ENCODE results near the gene FAM114A2. TPM values are rescaled to one million over a fixed set of nuclear protein-coding genes. Genes with fewer than 3 reads are reported as not detected.
A peak's percentile ranks its signal among the peaks of the same experiment; 100 is the strongest.

The FAM114A2 gene
- polyA plus RNA-seq, 4 donors, result 7.2 to 18.5 (median 10.8) TPM

- DNase-seq, result peak in 1 of 2 donors; percentile 44
- Histone ChIP-seq H3K9me3 (ENCODE audit: control insufficient read depth in 2 of 2, insufficient read depth in 1 of 2, low read depth in 1 of 2, low read length in 1 of 2) (no peaks in the 10 kb centered on the region), H3K27me3 (ENCODE audit: control insufficient read depth in 3 of 3, insufficient read depth in 3 of 3, low read length in 3 of 3) (no peaks in the 10 kb centered on the region), H3K4me1 (ENCODE audit: control insufficient read depth in 3 of 3, insufficient read depth in 2 of 3, low read depth in 1 of 3, low read length in 2 of 3) (peaks cover 0 to 17% (median 12%) of the 10 kb centered on the region in 3 donors), H3K27ac (ENCODE audit: low read depth in 1 of 3, low read length in 2 of 3) (peak overlapping the region in 2 of 3 donors; percentile 28 to 69), H3K36me3 (ENCODE audit: control insufficient read depth in 3 of 3, insufficient read depth in 2 of 3, low read depth in 1 of 3, low read length in 3 of 3) (peaks cover 0 to 4% (median 0%) of the 10 kb centered on the region in 3 donors), H3K4me3 (ENCODE audit: low read depth in 1 of 3, low read length in 3 of 3) (no peak overlapping the region)
- WGBS, 3 donors, result 35 to 77% (median 51%) methylated on average over 4 of the region's 4 CpGs
- no peak for FAIRE-seq
Observed at GRCh38 chr5:154059583-154059982, 20.9 kb upstream of the FAM114A2 start.

- no peaks in the 10 kb centered on the region for H3K27me3 ChIP-seq (ENCODE audit: control insufficient read depth in 3 of 3, insufficient read depth in 3 of 3, low read length in 3 of 3)
- FAIRE-seq (no peak), DNase-seq (peak in 1 of 2 donors; percentile 60)
- no peak overlapping the region for H3K4me3 ChIP-seq (ENCODE audit: low read depth in 1 of 3, low read length in 3 of 3)
- H3K27ac ChIP-seq (ENCODE audit: low read depth in 1 of 3, low read length in 2 of 3), result peak overlapping the region in 2 of 3 donors; percentile 28 to 69
- H3K4me1 ChIP-seq (ENCODE audit: control insufficient read depth in 3 of 3, insufficient read depth in 2 of 3, low read depth in 1 of 3, low read length in 2 of 3), result peaks cover 0 to 17% (median 12%) of the 10 kb centered on the region in 3 donors
- peaks cover 0 to 4% (median 0%) of the 10 kb centered on the region in 3 donors for H3K36me3 ChIP-seq (ENCODE audit: control insufficient read depth in 3 of 3, insufficient read depth in 2 of 3, low read depth in 1 of 3, low read length in 3 of 3)
- 4 to 39% (median 16%) methylated on average over 6 of the region's 6 CpGs for WGBS, 3 donors
- H3K9me3 ChIP-seq (ENCODE audit: control insufficient read depth in 2 of 2, insufficient read depth in 1 of 2, low read depth in 1 of 2, low read length in 1 of 2), result no peaks in the 10 kb centered on the region
Observed at GRCh38 chr5:154059039-154059430, 20.3 kb upstream of the FAM114A2 start.

GRCh38 chr5:154058055-154059038, 19.6 kb upstream of the FAM114A2 start:
- H3K4me3 ChIP-seq (ENCODE audit: low read depth in 1 of 3, low read length in 3 of 3), result no peak overlapping the region
- no peaks in the 10 kb centered on the region for H3K9me3 ChIP-seq (ENCODE audit: control insufficient read depth in 2 of 2, insufficient read depth in 1 of 2, low read depth in 1 of 2, low read length in 1 of 2)
- FAIRE-seq, result no peak
- H3K27me3 ChIP-seq (ENCODE audit: control insufficient read depth in 3 of 3, insufficient read depth in 3 of 3, low read length in 3 of 3), result no peaks in the 10 kb centered on the region
- H3K36me3 ChIP-seq (ENCODE audit: control insufficient read depth in 3 of 3, insufficient read depth in 2 of 3, low read depth in 1 of 3, low read length in 3 of 3), result peaks cover 0 to 4% (median 0%) of the 10 kb centered on the region in 3 donors
- DNase-seq, result peak in 1 of 2 donors; percentile 68
- 25 to 60% (median 34%) methylated on average over 10 of the region's 10 CpGs for WGBS, 3 donors
- H3K27ac ChIP-seq (ENCODE audit: low read depth in 1 of 3, low read length in 2 of 3), result peak overlapping the region in 2 of 3 donors; percentile 27 to 69
- H3K4me1 ChIP-seq (ENCODE audit: control insufficient read depth in 3 of 3, insufficient read depth in 2 of 3, low read depth in 1 of 3, low read length in 2 of 3), result peaks cover 0 to 17% (median 12%) of the 10 kb centered on the region in 3 donors

- Histone ChIP-seq H3K4me1 (ENCODE audit: control insufficient read depth in 3 of 3, insufficient read depth in 2 of 3, low read depth in 1 of 3, low read length in 2 of 3) (peaks cover 0 to 17% (median 12%) of the 10 kb centered on the region in 3 donors), H3K9me3 (ENCODE audit: control insufficient read depth in 2 of 2, insufficient read depth in 1 of 2, low read depth in 1 of 2, low read length in 1 of 2) (no peaks in the 10 kb centered on the region), H3K4me3 (ENCODE audit: low read depth in 1 of 3, low read length in 3 of 3) (no peak overlapping the region), H3K27ac (ENCODE audit: low read depth in 1 of 3, low read length in 2 of 3) (no peak overlapping the region), H3K36me3 (ENCODE audit: control insufficient read depth in 3 of 3, insufficient read depth in 2 of 3, low read depth in 1 of 3, low read length in 3 of 3) (peaks cover 4 to 8% (median 4%) of the 10 kb centered on the region in 3 donors), H3K27me3 (ENCODE audit: control insufficient read depth in 3 of 3, insufficient read depth in 3 of 3, low read length in 3 of 3) (no peaks in the 10 kb centered on the region)
- FAIRE-seq (no peak), DNase-seq (no peak)
- 95 to 100% (median 99%) methylated on average over 2 of the region's 2 CpGs for WGBS, 3 donors
Observed at GRCh38 chr5:154055201-154055600, 16.5 kb upstream of the FAM114A2 start.

- no peaks in the 10 kb centered on the region for H3K27me3 ChIP-seq (ENCODE audit: control insufficient read depth in 3 of 3, insufficient read depth in 3 of 3, low read length in 3 of 3)
- no peak overlapping the region for H3K27ac ChIP-seq (ENCODE audit: low read depth in 1 of 3, low read length in 2 of 3)
- peaks cover 4 to 10% (median 4%) of the 10 kb centered on the region in 3 donors for H3K36me3 ChIP-seq (ENCODE audit: control insufficient read depth in 3 of 3, insufficient read depth in 2 of 3, low read depth in 1 of 3, low read length in 3 of 3)
- H3K4me1 ChIP-seq (ENCODE audit: control insufficient read depth in 3 of 3, insufficient read depth in 2 of 3, low read depth in 1 of 3, low read length in 2 of 3), result peaks cover 0 to 8% (median 3%) of the 10 kb centered on the region in 3 donors
- WGBS, 3 donors, result 85 to 88% (median 88%) methylated on average over 4 of the region's 4 CpGs
- H3K4me3 ChIP-seq (ENCODE audit: low read depth in 1 of 3, low read length in 3 of 3), result no peak overlapping the region
- FAIRE-seq, result no peak
- H3K9me3 ChIP-seq (ENCODE audit: control insufficient read depth in 2 of 2, insufficient read depth in 1 of 2, low read depth in 1 of 2, low read length in 1 of 2), result no peaks in the 10 kb centered on the region
- no peak for DNase-seq
Observed at GRCh38 chr5:154053468-154053867, 14.8 kb upstream of the FAM114A2 start.

- no peak overlapping the region for H3K4me3 ChIP-seq (ENCODE audit: low read depth in 1 of 3, low read length in 3 of 3)
- no peaks in the 10 kb centered on the region for H3K9me3 ChIP-seq (ENCODE audit: control insufficient read depth in 2 of 2, insufficient read depth in 1 of 2, low read depth in 1 of 2, low read length in 1 of 2)
- peaks cover 0 to 3% (median 0%) of the 10 kb centered on the region in 3 donors for H3K4me1 ChIP-seq (ENCODE audit: control insufficient read depth in 3 of 3, insufficient read depth in 2 of 3, low read depth in 1 of 3, low read length in 2 of 3)
- no peak overlapping the region for H3K27ac ChIP-seq (ENCODE audit: low read depth in 1 of 3, low read length in 2 of 3)
- DNase-seq (no peak), FAIRE-seq (no peak)
- H3K36me3 ChIP-seq (ENCODE audit: control insufficient read depth in 3 of 3, insufficient read depth in 2 of 3, low read depth in 1 of 3, low read length in 3 of 3), result peaks cover 0 to 15% (median 9%) of the 10 kb centered on the region in 3 donors
- 61 to 69% (median 65%) methylated on average over 5 of the region's 5 CpGs for WGBS, 3 donors
- no peaks in the 10 kb centered on the region for H3K27me3 ChIP-seq (ENCODE audit: control insufficient read depth in 3 of 3, insufficient read depth in 3 of 3, low read length in 3 of 3)
Observed at GRCh38 chr5:154049636-154050035, 10.9 kb upstream of the FAM114A2 start.

GRCh38 chr5:154047324-154047723, 8.6 kb upstream of the FAM114A2 start:
- DNase-seq (no peak), FAIRE-seq (no peak)
- WGBS, 3 donors, result 75 to 87% (median 80%) methylated on average over 3 of the region's 3 CpGs
- no peak overlapping the region for H3K4me3 ChIP-seq (ENCODE audit: low read depth in 1 of 3, low read length in 3 of 3)
- no peaks in the 10 kb centered on the region for H3K27me3 ChIP-seq (ENCODE audit: control insufficient read depth in 3 of 3, insufficient read depth in 3 of 3, low read length in 3 of 3)
- peaks cover 0 to 3% (median 2%) of the 10 kb centered on the region in 3 donors for H3K4me1 ChIP-seq (ENCODE audit: control insufficient read depth in 3 of 3, insufficient read depth in 2 of 3, low read depth in 1 of 3, low read length in 2 of 3)
- no peak overlapping the region for H3K27ac ChIP-seq (ENCODE audit: low read depth in 1 of 3, low read length in 2 of 3)
- peaks cover 0 to 9% (median 5%) of the 10 kb centered on the region in 3 donors for H3K36me3 ChIP-seq (ENCODE audit: control insufficient read depth in 3 of 3, insufficient read depth in 2 of 3, low read depth in 1 of 3, low read length in 3 of 3)
- H3K9me3 ChIP-seq (ENCODE audit: control insufficient read depth in 2 of 2, insufficient read depth in 1 of 2, low read depth in 1 of 2, low read length in 1 of 2), result no peaks in the 10 kb centered on the region

- H3K4me3 ChIP-seq (ENCODE audit: low read depth in 1 of 3, low read length in 3 of 3), result peak overlapping the region in 1 of 3 donors; percentile 7
- H3K4me1 ChIP-seq (ENCODE audit: control insufficient read depth in 3 of 3, insufficient read depth in 2 of 3, low read depth in 1 of 3, low read length in 2 of 3), result peaks cover 0 to 3% (median 2%) of the 10 kb centered on the region in 3 donors
- 78 to 89% (median 84%) methylated on average over 7 of the region's 7 CpGs for WGBS, 3 donors
- no peak overlapping the region for H3K27ac ChIP-seq (ENCODE audit: low read depth in 1 of 3, low read length in 2 of 3)
- H3K9me3 ChIP-seq (ENCODE audit: control insufficient read depth in 2 of 2, insufficient read depth in 1 of 2, low read depth in 1 of 2, low read length in 1 of 2), result no peaks in the 10 kb centered on the region
- H3K27me3 ChIP-seq (ENCODE audit: control insufficient read depth in 3 of 3, insufficient read depth in 3 of 3, low read length in 3 of 3), result no peaks in the 10 kb centered on the region
- peaks cover 0 to 7% (median 5%) of the 10 kb centered on the region in 3 donors for H3K36me3 ChIP-seq (ENCODE audit: control insufficient read depth in 3 of 3, insufficient read depth in 2 of 3, low read depth in 1 of 3, low read length in 3 of 3)
- no peak for FAIRE-seq
- DNase-seq, result no peak
Observed at GRCh38 chr5:154046486-154046885, 7.8 kb upstream of the FAM114A2 start.
